ENCODE measurements around the gene ZMAT2. TPM values are rescaled to one million over a fixed set of nuclear protein-coding genes. Genes with fewer than 3 reads are reported as not detected.
"Not testable (repeated sequence)": the region's sequence is repeated elsewhere in the genome, so short reads cannot be mapped to it uniquely, and the experiment has no call there.

ZMAT2 gene
- total RNA-seq, 1 experiment from 2014 or later, result 76.6 TPM

DNA sequence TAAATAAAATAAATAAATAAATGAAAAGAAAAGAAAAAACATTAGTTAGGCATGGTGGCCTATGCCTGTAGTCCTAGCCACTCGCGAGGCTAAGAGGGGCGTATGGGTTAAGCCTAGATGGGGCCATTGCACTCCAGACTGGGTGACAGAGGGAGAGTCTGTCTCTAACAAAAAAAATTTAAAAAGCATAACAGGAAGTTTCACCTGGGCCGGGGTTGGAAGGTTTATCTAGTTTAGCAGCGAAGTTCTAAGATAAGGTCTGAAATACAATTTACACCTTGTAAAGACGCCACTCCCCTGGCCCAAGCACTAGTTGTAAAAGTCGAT, 18.0 kb downstream of the ZMAT2 start:
- ChIA-PET CTCF (interaction anchor here (0.6 to 2.1 kb wide), 9 partner anchors 18 to 846 kb away, joined by 3 to 8 read pairs (median 5); partner anchors contain the start of genes ANKHD1, EIF4EBP3, HARS1 and HARS2), POLR2A (interaction anchor here (0.6 to 1.6 kb wide), 8 partner anchors 8 to 372 kb away, joined by 3 to 24 read pairs (median 6); partner anchors contain the start of genes HARS1, HARS2, HBEGF and IK)
- TF ChIP-seq CTCF (IDR thresholded peaks at IDR 0.05; ENCODE audit: insufficient read depth in 1 of 2, low read depth in 1 of 2, low read length in 1 of 2, severe bottlenecking in 1 of 2, unreplicated experiment in 1 of 2), result no peak

DNA sequence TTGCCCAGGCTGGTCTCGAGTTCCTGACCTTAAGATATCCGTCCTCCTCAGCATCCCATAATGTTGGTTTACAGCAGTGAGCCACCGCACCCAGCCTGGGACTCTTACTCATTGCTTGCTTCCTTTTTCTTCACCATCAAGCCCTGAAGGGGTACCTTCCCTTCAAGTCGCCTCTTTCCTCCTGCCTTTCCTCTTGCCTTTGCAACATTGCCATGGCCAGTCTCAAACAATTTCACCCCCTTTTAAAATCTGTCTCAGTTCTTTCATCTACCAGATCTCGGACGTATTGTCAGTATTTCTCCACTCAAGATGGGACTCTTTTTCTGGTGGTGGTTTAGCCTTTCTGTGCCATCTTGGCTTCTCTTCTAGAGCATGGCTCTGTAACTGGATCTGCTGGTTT, 20.5 kb downstream of the ZMAT2 start:
- H3K9me3 ChIP-seq; H3K4me3 ChIP-seq (ENCODE audit: low read depth, low read length); H3K36me3 ChIP-seq (ENCODE audit: control insufficient read depth, insufficient read depth, low read length); BruUV-seq (replicated peaks); H3K4me1 ChIP-seq; H3K27me3 ChIP-seq (replicated peaks; ENCODE audit: control insufficient read depth, insufficient read depth, low read length); H3K27me3 Mint-ChIP-seq (ENCODE audit: insufficient read depth, unreplicated experiment); H3K27ac Mint-ChIP-seq (ENCODE audit: unreplicated experiment); DNase-seq; H3K9me3 Mint-ChIP-seq (ENCODE audit: unreplicated experiment): not testable (repeated sequence)
- Mint-ChIP-seq H3K4me3 (ENCODE audit: unreplicated experiment) (peak overlapping the region; percentile 99), H3K4me1 (ENCODE audit: low read depth, unreplicated experiment) (peaks cover 15% of the 10 kb centered on the region), H3K36me3 (ENCODE audit: insufficient read depth, unreplicated experiment) (peaks cover 27% of the 10 kb centered on the region)
- POLR2A ChIA-PET, result interaction anchor here (0.7 kb wide), 2 partner anchors 173 to 374 kb away, joined by 3 to 5 read pairs; partner anchors contain the start of genes EIF4EBP3 and HBEGF
- CTCF ChIA-PET, result interaction anchor here (0.7 to 1.6 kb wide), 5 partner anchors 10 to 348 kb away, joined by 3 to 10 read pairs (median 7); partner anchors contain the start of genes EIF4EBP3 and SRA1
- intact Hi-C loops (cut with micrococcal nuclease; ENCODE audit: unreplicated experiment), result loop anchor here (1.0 kb wide), 3 partner anchors 56 to 347 kb away; partner anchors contain the start of gene WDR55

More for the DNA sequence above, 18.0 kb downstream of the ZMAT2 start:
- H3K4me3 Mint-ChIP-seq (ENCODE audit: unreplicated experiment), result peak overlapping the region; percentile 99
- H3K27me3 Mint-ChIP-seq (ENCODE audit: insufficient read depth, unreplicated experiment), result peaks cover 8% of the 10 kb centered on the region
- BruUV-seq (replicated peaks), result TSS peak; percentile 97
- Histone ChIP-seq H3K27me3 (replicated peaks; ENCODE audit: control insufficient read depth, insufficient read depth, low read length) (no peaks in the 10 kb centered on the region), H3K9me3 (no peaks in the 10 kb centered on the region), H3K36me3 (ENCODE audit: control insufficient read depth, insufficient read depth, low read length) (no peaks in the 10 kb centered on the region), H3K4me1 (no peaks in the 10 kb centered on the region), H3K4me3 (ENCODE audit: low read depth, low read length) (peak overlapping the region; percentile 41)
- peaks cover 9% of the 10 kb centered on the region for H3K9me3 Mint-ChIP-seq (ENCODE audit: unreplicated experiment)
- H3K36me3 Mint-ChIP-seq (ENCODE audit: insufficient read depth, unreplicated experiment), result peaks cover 24% of the 10 kb centered on the region
- H3K4me1 Mint-ChIP-seq (ENCODE audit: low read depth, unreplicated experiment), result peaks cover 15% of the 10 kb centered on the region
- DNase-seq, result no peak
- intact Hi-C loops (cut with micrococcal nuclease; ENCODE audit: unreplicated experiment), result loop anchor here (1.0 to 5.0 kb wide), 5 partner anchors 18 to 476 kb away; partner anchors contain the start of genes EIF4EBP3, HARS1, HARS2 and TMCO6
- H3K27ac Mint-ChIP-seq (ENCODE audit: unreplicated experiment), result peak overlapping the region; percentile 100

- DNase-seq; intact Hi-C loops (cut with micrococcal nuclease; ENCODE audit: unreplicated experiment); H3K27ac Mint-ChIP-seq (ENCODE audit: unreplicated experiment); BruUV-seq (replicated peaks); H3K36me3 ChIP-seq (ENCODE audit: control insufficient read depth, insufficient read depth, low read length); H3K4me3 ChIP-seq (ENCODE audit: low read depth, low read length); H3K4me1 ChIP-seq; H3K9me3 Mint-ChIP-seq (ENCODE audit: unreplicated experiment); H3K4me3 Mint-ChIP-seq (ENCODE audit: unreplicated experiment); H3K9me3 ChIP-seq; H3K27me3 Mint-ChIP-seq (ENCODE audit: insufficient read depth, unreplicated experiment); POLR2A ChIA-PET; H3K27me3 ChIP-seq (replicated peaks; ENCODE audit: control insufficient read depth, insufficient read depth, low read length): not testable (repeated sequence)
- Mint-ChIP-seq H3K4me1 (ENCODE audit: low read depth, unreplicated experiment) (peaks cover 15% of the 10 kb centered on the region), H3K36me3 (ENCODE audit: insufficient read depth, unreplicated experiment) (peaks cover 34% of the 10 kb centered on the region)
- CTCF ChIA-PET, result interaction anchor here (0.7 to 1.6 kb wide), 2 partner anchors 10 to 164 kb away, joined by 3 to 4 read pairs; partner anchors contain the start of gene SRA1
Measured at GRCh38 chr5:140721395-140721794, 21.1 kb downstream of the ZMAT2 start.

GRCh38 chr5:140725799-140726471, 25.7 kb downstream of the ZMAT2 start:
- peak overlapping the region; percentile 74 for H3K4me3 Mint-ChIP-seq (ENCODE audit: unreplicated experiment)
- Histone ChIP-seq H3K27me3 (replicated peaks; ENCODE audit: control insufficient read depth, insufficient read depth, low read length) (no peaks in the 10 kb centered on the region), H3K9me3 (no peaks in the 10 kb centered on the region), H3K36me3 (ENCODE audit: control insufficient read depth, insufficient read depth, low read length) (no peaks in the 10 kb centered on the region), H3K4me3 (ENCODE audit: low read depth, low read length) (peak overlapping the region; percentile 8), H3K4me1 (no peaks in the 10 kb centered on the region)
- no peak for TF ChIP-seq CTCF (IDR thresholded peaks at IDR 0.05; ENCODE audit: insufficient read depth in 1 of 2, low read depth in 1 of 2, low read length in 1 of 2, severe bottlenecking in 1 of 2, unreplicated experiment in 1 of 2)
- H3K4me1 Mint-ChIP-seq (ENCODE audit: low read depth, unreplicated experiment), result no peaks in the 10 kb centered on the region
- CTCF ChIA-PET, result interaction anchor here (0.6 to 0.9 kb wide), 3 partner anchors 15 to 427 kb away, joined by 3 to 6 read pairs (median 3); partner anchors contain the start of genes HARS1 and HARS2
- no peaks in the 10 kb centered on the region for H3K27me3 Mint-ChIP-seq (ENCODE audit: insufficient read depth, unreplicated experiment)
- DNase-seq, result peak; percentile 84 to 87
- peaks cover 16% of the 10 kb centered on the region for H3K36me3 Mint-ChIP-seq (ENCODE audit: insufficient read depth, unreplicated experiment)
- no TSS peak for BruUV-seq (replicated peaks)
- H3K9me3 Mint-ChIP-seq (ENCODE audit: unreplicated experiment), result no peaks in the 10 kb centered on the region
- POLR2A ChIA-PET, result interaction anchor here (1.2 kb wide), 1 partner anchor 35 kb away, joined by 3 read pairs; no protein-coding TSS in a partner anchor
- H3K27ac Mint-ChIP-seq (ENCODE audit: unreplicated experiment), result peak overlapping the region; percentile 89
- intact Hi-C loops (cut with micrococcal nuclease; ENCODE audit: unreplicated experiment), result no loop called here

All from Caco-2 (cell line).